ENCODE results near the gene SUV39H2.
"Not testable (repeated sequence)": the region's sequence is repeated elsewhere in the genome, so short reads cannot be mapped to it uniquely, and the experiment has no call there.

SUV39H2 gene

GRCh38 chr10:14942950-14943338 lies 64.3 kb downstream of the SUV39H2 start:
- not testable (repeated sequence) for H3K9me3 ChIP-seq (ENCODE audit: control insufficient read depth, low read length); H2BK12ac ChIP-seq (ENCODE audit: low read length in 2 of 2); H2BK5ac ChIP-seq (ENCODE audit: low read depth, low read length, poor library complexity, severe bottlenecking); H2AFZ ChIP-seq (ENCODE audit: low read depth, low read length); H3K18ac ChIP-seq (ENCODE audit: low read depth in 1 of 2, low read length in 2 of 2); H3K23ac ChIP-seq (ENCODE audit: low read length in 2 of 2); H3K14ac ChIP-seq (ENCODE audit: low read length in 2 of 2); H3K9ac ChIP-seq (ENCODE audit: low read length); H3K4me1 ChIP-seq (ENCODE audit: control insufficient read depth, insufficient read depth, low read depth, low read length); H3K4me2 ChIP-seq (ENCODE audit: low read length, poor library complexity, severe bottlenecking); H4K8ac ChIP-seq (ENCODE audit: low read length); H2BK120ac ChIP-seq (ENCODE audit: low read depth, low read length); H3K4ac ChIP-seq (ENCODE audit: low read depth in 1 of 2, low read length in 2 of 2); H3K4me3 ChIP-seq (ENCODE audit: insufficient read depth in 1 of 2, low read depth in 1 of 2, low read length in 2 of 2); H3K27me3 ChIP-seq (ENCODE audit: control insufficient read depth in 1 of 2, insufficient read depth in 1 of 2, low read length in 2 of 2); H4K91ac ChIP-seq (ENCODE audit: low read length); H3K27ac ChIP-seq (ENCODE audit: low read length, poor library complexity, severe bottlenecking); DNase-seq; H2AK5ac ChIP-seq (ENCODE audit: low read length, severe bottlenecking); H2BK15ac ChIP-seq (ENCODE audit: low read depth, poor library complexity, severe bottlenecking)
- H3K36me3 ChIP-seq (ENCODE audit: control insufficient read depth in 1 of 2, insufficient read depth in 2 of 2, low read depth in 1 of 2, low read length in 2 of 2) = peaks cover 48 to 63% of the 10 kb centered on the region in 2 experiments
- peaks cover 30% of the 10 kb centered on the region for H3K79me1 ChIP-seq (replicated peaks; ENCODE audit: low read length, poor library complexity, severe bottlenecking)
- WGBS = 100% methylated on average over 3 of the region's 7 CpGs

- no peak for DNase-seq
- Histone ChIP-seq H2AK5ac (ENCODE audit: low read length, severe bottlenecking) (no peak overlapping the region), H3K27me3 (ENCODE audit: control insufficient read depth in 1 of 2, insufficient read depth in 1 of 2, low read length in 2 of 2) (no peaks in the 10 kb centered on the region), H3K9me3 (ENCODE audit: control insufficient read depth, low read length) (no peaks in the 10 kb centered on the region), H3K79me1 (replicated peaks; ENCODE audit: low read length, poor library complexity, severe bottlenecking) (peaks cover 33% of the 10 kb centered on the region), H3K36me3 (ENCODE audit: control insufficient read depth in 1 of 2, insufficient read depth in 2 of 2, low read depth in 1 of 2, low read length in 2 of 2) (peaks cover 47 to 62% of the 10 kb centered on the region in 2 experiments), H4K8ac (ENCODE audit: low read length) (no peak overlapping the region), H3K18ac (ENCODE audit: low read depth in 1 of 2, low read length in 2 of 2) (no peak overlapping the region), H3K23ac (ENCODE audit: low read length in 2 of 2) (no peak overlapping the region), H3K27ac (ENCODE audit: low read length, poor library complexity, severe bottlenecking) (no peak overlapping the region), H2BK5ac (ENCODE audit: low read depth, low read length, poor library complexity, severe bottlenecking) (no peak overlapping the region), H4K91ac (ENCODE audit: low read length) (no peak overlapping the region), H3K9ac (ENCODE audit: low read length) (no peak overlapping the region), H3K14ac (ENCODE audit: low read length in 2 of 2) (no peak overlapping the region), H2BK120ac (ENCODE audit: low read depth, low read length) (no peak overlapping the region), H3K4me2 (ENCODE audit: low read length, poor library complexity, severe bottlenecking) (no peak overlapping the region), H3K4me1 (ENCODE audit: control insufficient read depth, insufficient read depth, low read depth, low read length) (no peaks in the 10 kb centered on the region), H3K4me3 (ENCODE audit: insufficient read depth in 1 of 2, low read depth in 1 of 2, low read length in 2 of 2) (no peak overlapping the region), H2BK12ac (ENCODE audit: low read length in 2 of 2) (no peak overlapping the region), H2BK15ac (ENCODE audit: low read depth, poor library complexity, severe bottlenecking) (no peak overlapping the region), H3K4ac (ENCODE audit: low read depth in 1 of 2, low read length in 2 of 2) (no peak overlapping the region), H2AFZ (ENCODE audit: low read depth, low read length) (no peak overlapping the region)
- 100% methylated on average over 3 of the region's 5 CpGs for WGBS
Observed at GRCh38 chr10:14945108-14945507, 66.4 kb downstream of the SUV39H2 start.

- no peak overlapping the region for H4K91ac ChIP-seq (ENCODE audit: low read length)
Observed at GRCh38 chr10:14947268-14947667, 68.6 kb downstream of the SUV39H2 start.

GRCh38 chr10:14949291-14949690 lies 70.6 kb downstream of the SUV39H2 start:
- no peak overlapping the region for H4K8ac ChIP-seq (ENCODE audit: low read length)
- no peak overlapping the region for H3K4ac ChIP-seq (ENCODE audit: low read depth in 1 of 2, low read length in 2 of 2)
- peaks cover 29 to 46% of the 10 kb centered on the region in 2 experiments for H3K36me3 ChIP-seq (ENCODE audit: control insufficient read depth in 1 of 2, insufficient read depth in 2 of 2, low read depth in 1 of 2, low read length in 2 of 2)
- H2BK15ac ChIP-seq (ENCODE audit: low read depth, poor library complexity, severe bottlenecking) = no peak overlapping the region
- H3K18ac ChIP-seq (ENCODE audit: low read depth in 1 of 2, low read length in 2 of 2) = no peak overlapping the region
- no peaks in the 10 kb centered on the region for H3K9me3 ChIP-seq (ENCODE audit: control insufficient read depth, low read length)
- H2BK5ac ChIP-seq (ENCODE audit: low read depth, low read length, poor library complexity, severe bottlenecking) = no peak overlapping the region
- H2BK12ac ChIP-seq (ENCODE audit: low read length in 2 of 2) = no peak overlapping the region
- H3K23ac ChIP-seq (ENCODE audit: low read length in 2 of 2) = no peak overlapping the region
- no peak for DNase-seq
- H3K27ac ChIP-seq (ENCODE audit: low read length, poor library complexity, severe bottlenecking) = no peak overlapping the region
- H3K9ac ChIP-seq (ENCODE audit: low read length) = no peak overlapping the region
- H3K4me2 ChIP-seq (ENCODE audit: low read length, poor library complexity, severe bottlenecking) = no peak overlapping the region
- no peak overlapping the region for H4K91ac ChIP-seq (ENCODE audit: low read length)
- 95% methylated on average over 5 of the region's 5 CpGs for WGBS
- no peak overlapping the region for H2AFZ ChIP-seq (ENCODE audit: low read depth, low read length)
- H3K4me3 ChIP-seq (ENCODE audit: insufficient read depth in 1 of 2, low read depth in 1 of 2, low read length in 2 of 2) = no peak overlapping the region
- no peak overlapping the region for H2BK120ac ChIP-seq (ENCODE audit: low read depth, low read length)
- no peak overlapping the region for H2AK5ac ChIP-seq (ENCODE audit: low read length, severe bottlenecking)
- peaks cover 8% of the 10 kb centered on the region for H3K4me1 ChIP-seq (ENCODE audit: control insufficient read depth, insufficient read depth, low read depth, low read length)
- no peaks in the 10 kb centered on the region for H3K27me3 ChIP-seq (ENCODE audit: control insufficient read depth in 1 of 2, insufficient read depth in 1 of 2, low read length in 2 of 2)
- no peak overlapping the region for H3K14ac ChIP-seq (ENCODE audit: low read length in 2 of 2)
- H3K79me1 ChIP-seq (replicated peaks; ENCODE audit: low read length, poor library complexity, severe bottlenecking) = peaks cover 31% of the 10 kb centered on the region

More at GRCh38 chr10:14947268-14947667, 68.6 kb downstream of the SUV39H2 start:
- no peak overlapping the region for H2AK5ac ChIP-seq (ENCODE audit: low read length, severe bottlenecking)
- no peak for DNase-seq
- H2BK12ac ChIP-seq (ENCODE audit: low read length in 2 of 2) = no peak overlapping the region
- no peak overlapping the region for H3K4me2 ChIP-seq (ENCODE audit: low read length, poor library complexity, severe bottlenecking)
- H3K14ac ChIP-seq (ENCODE audit: low read length in 2 of 2) = no peak overlapping the region
- H3K27me3 ChIP-seq (ENCODE audit: control insufficient read depth in 1 of 2, insufficient read depth in 1 of 2, low read length in 2 of 2) = no peaks in the 10 kb centered on the region
- H2BK15ac ChIP-seq (ENCODE audit: low read depth, poor library complexity, severe bottlenecking) = no peak overlapping the region
- no peak overlapping the region for H3K4ac ChIP-seq (ENCODE audit: low read depth in 1 of 2, low read length in 2 of 2)
- H3K36me3 ChIP-seq (ENCODE audit: control insufficient read depth in 1 of 2, insufficient read depth in 2 of 2, low read depth in 1 of 2, low read length in 2 of 2) = peaks cover 40 to 59% of the 10 kb centered on the region in 2 experiments
- H3K4me3 ChIP-seq (ENCODE audit: insufficient read depth in 1 of 2, low read depth in 1 of 2, low read length in 2 of 2) = no peak overlapping the region
- H4K8ac ChIP-seq (ENCODE audit: low read length) = no peak overlapping the region
- 100% methylated on average over 1 of the region's 1 CpG for WGBS
- peaks cover 4% of the 10 kb centered on the region for H3K4me1 ChIP-seq (ENCODE audit: control insufficient read depth, insufficient read depth, low read depth, low read length)
- H2AFZ ChIP-seq (ENCODE audit: low read depth, low read length) = no peak overlapping the region
- no peaks in the 10 kb centered on the region for H3K9me3 ChIP-seq (ENCODE audit: control insufficient read depth, low read length)
- H3K27ac ChIP-seq (ENCODE audit: low read length, poor library complexity, severe bottlenecking) = no peak overlapping the region
- H3K18ac ChIP-seq (ENCODE audit: low read depth in 1 of 2, low read length in 2 of 2) = no peak overlapping the region
- H2BK5ac ChIP-seq (ENCODE audit: low read depth, low read length, poor library complexity, severe bottlenecking) = no peak overlapping the region
- H3K9ac ChIP-seq (ENCODE audit: low read length) = no peak overlapping the region
- H3K79me1 ChIP-seq (replicated peaks; ENCODE audit: low read length, poor library complexity, severe bottlenecking) = peaks cover 35% of the 10 kb centered on the region
- H3K23ac ChIP-seq (ENCODE audit: low read length in 2 of 2) = no peak overlapping the region
- no peak overlapping the region for H2BK120ac ChIP-seq (ENCODE audit: low read depth, low read length)

Data from mesenchymal stem cell (in vitro differentiated cells and primary cell).